GM21529 (cell line): Measurements from ENCODE around the gene RASA2.
A peak's percentile ranks its signal among the peaks of the same experiment; 100 is the strongest.
"Not testable (repeated sequence)": the region's sequence is repeated elsewhere in the genome, so short reads cannot be mapped to it uniquely, and the experiment has no call there.

Experiments used
- ATAC-seq: cut with Tn5 transposase; IDR thresholded peaks from one replicate; pipeline ENCODE4 v1.9.1; 2021; ENCODE audit not compliant: unreplicated experiment

The RASA2 gene

DNA sequence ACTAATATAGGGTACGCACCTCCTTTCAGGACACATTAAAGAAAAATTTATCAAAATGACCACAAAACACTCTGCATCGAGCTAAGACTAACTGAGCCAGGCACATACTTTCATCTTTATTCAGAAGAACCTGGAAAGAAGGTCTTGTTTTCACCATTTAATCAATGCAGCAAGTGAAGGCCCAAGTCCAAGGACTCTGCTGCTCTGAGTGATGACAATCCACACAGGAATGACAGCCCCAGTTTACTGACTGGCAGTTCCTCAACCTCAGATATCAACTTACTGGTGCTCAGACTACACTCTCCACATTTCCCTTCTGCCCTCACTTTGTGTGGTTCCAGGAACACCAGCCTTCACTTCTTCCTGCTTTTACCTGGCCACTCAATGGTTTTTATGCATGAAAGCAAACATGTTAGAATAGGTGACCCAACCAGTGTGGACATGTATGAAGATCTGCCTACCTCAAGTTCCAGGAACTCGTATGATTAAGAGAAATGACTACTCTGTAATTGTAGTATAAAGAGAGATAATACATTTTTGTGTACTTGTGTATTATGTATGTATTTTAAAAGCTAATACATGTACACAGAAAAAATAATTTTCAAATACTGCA is 29.1 kb upstream of the RASA2 start:
- ATAC-seq = no peak

- ATAC-seq = no peak
Measured at GRCh38 chr3:141459008-141459407, 27.8 kb upstream of the RASA2 start.

GRCh38 chr3:141460097-141460704 is 26.6 kb upstream of the RASA2 start:
- ATAC-seq = peak; percentile 98

GRCh38 chr3:141462176-141462859 is 24.5 kb upstream of the RASA2 start:
- ATAC-seq = no peak

- no peak for ATAC-seq
Measured at GRCh38 chr3:141465221-141465620, 21.6 kb upstream of the RASA2 start.

- no peak for ATAC-seq
Measured at GRCh38 chr3:141466633-141467169, 20.1 kb upstream of the RASA2 start.

- no peak for ATAC-seq
Measured at GRCh38 chr3:141469720-141470119, 17.1 kb upstream of the RASA2 start.

DNA sequence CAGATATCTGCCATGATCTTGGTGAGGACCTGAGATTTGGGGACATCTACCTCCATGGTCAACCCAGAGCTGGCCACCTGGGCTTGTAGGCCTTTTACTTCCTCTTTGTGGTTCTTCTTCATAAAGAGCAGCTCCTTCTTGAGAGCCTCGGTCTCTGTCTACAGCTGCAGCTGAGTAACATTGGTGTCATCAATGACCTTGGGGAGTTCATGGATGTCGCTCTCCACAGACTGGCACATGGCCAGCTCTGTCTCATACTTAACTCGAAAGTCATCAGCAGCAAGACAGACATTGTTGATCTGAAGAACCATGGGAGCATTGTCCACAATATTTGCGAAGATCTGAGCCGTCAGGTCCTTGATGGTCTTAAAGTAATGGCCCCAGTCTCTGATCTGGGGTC is 15.7 kb upstream of the RASA2 start:
- ATAC-seq = no peak

- ATAC-seq = no peak
Measured at GRCh38 chr3:141476033-141476432, 10.8 kb upstream of the RASA2 start.

- ATAC-seq = no peak
Measured at GRCh38 chr3:141477224-141477623, 9.6 kb upstream of the RASA2 start.

GRCh38 chr3:141478139-141478538 is 8.7 kb upstream of the RASA2 start:
- no peak for ATAC-seq

- not testable (repeated sequence) for ATAC-seq
Measured at GRCh38 chr3:141478840-141479239, 8.0 kb upstream of the RASA2 start.

DNA sequence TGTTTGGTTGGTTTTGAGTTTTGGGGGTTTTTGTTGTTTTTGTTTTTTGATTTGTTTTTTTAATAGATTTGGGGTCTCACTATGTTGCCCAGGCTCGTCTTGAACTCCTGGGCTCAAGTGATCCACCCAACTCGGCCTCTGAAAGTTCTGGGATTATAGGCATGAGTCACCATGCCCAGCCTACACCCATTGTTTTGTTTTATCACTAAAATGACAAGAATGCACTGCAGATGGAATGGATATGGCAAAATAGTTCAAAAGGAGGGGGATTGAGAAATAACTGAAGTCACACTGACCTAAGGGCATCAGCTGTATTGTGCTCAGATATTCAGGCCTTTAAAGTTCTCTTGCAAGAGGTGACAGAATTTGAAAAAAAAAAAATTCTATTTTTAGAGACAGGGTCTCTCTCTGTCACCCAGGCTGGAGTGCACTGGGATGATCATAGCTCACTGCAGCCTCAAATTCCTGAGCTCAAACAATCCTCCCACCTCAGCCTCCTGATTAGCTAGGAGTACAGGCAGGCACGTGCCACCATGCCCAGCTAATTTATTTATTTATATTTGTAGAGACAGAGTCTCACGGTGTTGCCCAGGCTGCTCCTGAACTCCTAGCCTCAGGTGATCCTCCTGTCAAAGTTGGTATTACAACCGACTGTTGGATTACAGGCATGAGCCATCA is 4.4 kb upstream of the RASA2 start:
- no peak for ATAC-seq

GRCh38 chr3:141484701-141485287 is 2.0 kb upstream of the RASA2 start:
- no peak for ATAC-seq

- no peak for ATAC-seq
Measured at GRCh38 chr3:141485641-141486495, 959 bp upstream of the RASA2 start.

GRCh38 chr3:141486496-141486745 is 406 bp upstream of the RASA2 start:
- ATAC-seq = no peak

GRCh38 chr3:141487521-141488252 is 860 bp downstream of the RASA2 start:
- peak; percentile 79 for ATAC-seq

- no peak for ATAC-seq
Measured at GRCh38 chr3:141489203-141489602, 2.4 kb downstream of the RASA2 start.

DNA sequence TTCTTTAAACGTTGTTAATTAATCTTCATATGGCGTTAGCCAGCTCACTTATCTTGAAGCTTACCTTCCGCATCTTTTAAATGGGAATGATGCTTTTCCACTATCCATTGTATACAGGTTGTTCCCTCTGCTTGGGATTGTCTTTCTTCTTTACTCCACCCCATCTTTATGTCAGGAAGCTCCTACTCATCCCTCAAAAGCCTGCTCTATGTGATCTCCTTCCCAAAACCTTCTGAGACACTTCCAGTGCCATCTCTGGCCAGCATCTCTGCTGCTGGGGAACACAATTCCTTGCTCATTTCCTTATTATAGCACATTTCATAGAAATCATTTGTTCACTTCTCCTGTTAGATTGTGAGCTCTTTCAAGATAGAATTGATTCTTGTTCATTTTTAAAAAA is 4.3 kb downstream of the RASA2 start:
- no peak for ATAC-seq

DNA sequence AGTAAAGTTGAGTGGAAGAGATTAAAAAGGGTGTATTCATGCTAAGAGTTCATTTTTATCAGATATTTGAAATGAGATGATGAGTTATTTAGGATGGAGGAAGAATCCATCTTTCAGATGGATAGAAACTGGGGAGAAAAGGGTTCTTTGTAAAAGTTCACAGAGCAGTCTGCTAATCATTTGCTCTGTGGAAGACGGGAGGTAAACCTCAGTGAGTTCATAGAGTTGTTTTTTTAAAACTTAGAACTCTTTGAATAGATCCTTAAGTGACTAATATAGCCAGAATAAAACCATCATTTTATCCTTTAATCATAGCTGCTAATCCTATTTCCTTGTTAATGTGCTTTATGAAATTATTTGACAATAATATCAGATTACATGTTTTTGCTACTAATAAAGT is 5.1 kb downstream of the RASA2 start:
- ATAC-seq = no peak
